Motor neuron (in vitro differentiated cells): Measurements from ENCODE around the gene MEGF10. TPM values are rescaled to one million over a fixed set of nuclear protein-coding genes. Genes with fewer than 3 reads are reported as not detected.
A peak's percentile ranks its signal among the peaks of the same experiment; 100 is the strongest.

Experiments used
- ATAC-seq, 8 experiments: fragments of 200-7000 bp; cut with Tn5 transposase; replicated peaks in 6 of 8; 2 replicates each; pipeline ENCODE4 v1.8.0; 2021; ENCODE audit warnings: mild to moderate bottlenecking in 8 of 8, moderate library complexity in 8 of 8
- H3K27ac ChIP-seq, 2 donors: fragments of 250-450 bp; sonication (Bioruptor Pico); 2 replicates each; pipeline ENCODE4 v1.9.0; 2021; ENCODE audit warnings: antibody characterized with exemption in 2 of 2, mild to moderate bottlenecking in 2 of 2, moderate library complexity in 1 of 2
- H3K4me1 ChIP-seq, 2 donors: fragments of 250-450 bp; sonication (Bioruptor Pico); replicated peaks in 1 of 2; 2 replicates each; pipeline ENCODE4 v1.6.1; 2021; ENCODE audit warnings: antibody characterized with exemption in 2 of 2, mild to moderate bottlenecking in 2 of 2, moderate library complexity in 1 of 2
- H3K4me3 ChIP-seq, 5 donors: fragments of 250-450 bp; sonication (Bioruptor Pico); 2 replicates each; pipeline ENCODE4 v1.9.0; 2021; ENCODE audit warnings: antibody characterized with exemption in 5 of 5, mild to moderate bottlenecking in 5 of 5, moderate library complexity in 4 of 5
- WGBS, 10 experiments: fragments of 450-650 bp; shearing (Covaris generic); methylation state at CpG; one replicate each; pipeline ENCODE4 v1.0.0; 2022; 5-methylcytosine and 5-hydroxymethylcytosine counted together
- in situ Hi-C, 9 experiments: fragments of 400-800 bp; cut with MboI; loops; one replicate each; pipeline ENCODE4 v1.15.0; 2021; ENCODE audit warnings: low sequenced_read_pairs in 9 of 9, low pct_unique_long_range_greater_than_20kb in 2 of 9; ENCODE audit not compliant: unreplicated experiment in 9 of 9
- total RNA-seq, 8 experiments: library from RNA; unstranded; fragments of 300-600 nt; gene quantifications; 2 replicates each; pipeline versions ENCODE4 v1.2.3 to v1.2.4, GENCODE V29; 2022

Gene MEGF10
- total RNA-seq, 8 experiments from 2014 or later, result 1.9 to 317 (median 6.3) TPM

- H3K4me3 ChIP-seq, result no peak overlapping the region
- ATAC-seq, result peak in 5 of 8 experiments; percentile 42 to 59 (median 56)
- H3K27ac ChIP-seq, result no peak overlapping the region
- peaks cover 32 to 40% of the 10 kb centered on the region in 2 donors for H3K4me1 ChIP-seq
- WGBS, 10 experiments, result 60 to 100% (median 100%) methylated on average over 1 to 2 of the region's 2 CpGs; no CpG with 5 or more reads in 1 of the 10 experiments
- in situ Hi-C loops, result loop anchor here in 5 of 9 experiments (25.0 kb wide), 1 partner anchor 141 kb away; the partner anchor contains the start of gene MEGF10 (in 5 of the 5)
Measured at GRCh38 chr5:127428276-127428675, 137.7 kb downstream of the MEGF10 start.

- no peak overlapping the region for H3K4me3 ChIP-seq
- no peak overlapping the region for H3K27ac ChIP-seq
- ATAC-seq, result peak in 5 of 8 experiments; percentile 75 to 81 (median 80)
- 0 to 92% (median 20%) methylated on average over 1 to 5 of the region's 5 CpGs; no CpG with 5 or more reads in 1 of the 10 experiments for WGBS, 10 experiments
- in situ Hi-C loops, result loop anchor here in 5 of 9 experiments (25.0 kb wide), 1 partner anchor 141 kb away; the partner anchor contains the start of gene MEGF10 (in 5 of the 5)
- H3K4me1 ChIP-seq, result peaks cover 32 to 40% of the 10 kb centered on the region in 2 donors
Measured at GRCh38 chr5:127428748-127429147, 138.2 kb downstream of the MEGF10 start.

- no peak overlapping the region for H3K27ac ChIP-seq
- ATAC-seq, result peak in 3 of 8 experiments; percentile 44 to 73 (median 70)
- no peak overlapping the region for H3K4me3 ChIP-seq
- in situ Hi-C loops, result loop anchor here in 5 of 9 experiments (25.0 kb wide), 1 partner anchor 143 kb away; the partner anchor contains the start of gene MEGF10 (in 5 of the 5)
- peaks cover 27 to 34% of the 10 kb centered on the region in 2 donors for H3K4me1 ChIP-seq
Measured at GRCh38 chr5:127429928-127430327, 139.3 kb downstream of the MEGF10 start.

- H3K4me1 ChIP-seq, result peaks cover 20 to 27% of the 10 kb centered on the region in 2 donors
- no peak overlapping the region for H3K4me3 ChIP-seq
- peak in 3 of 8 experiments; percentile 25 to 30 (median 25) for ATAC-seq
- in situ Hi-C loops, result loop anchor here in 5 of 9 experiments (25.0 kb wide), 1 partner anchor 143 kb away; the partner anchor contains the start of gene MEGF10 (in 5 of the 5)
- H3K27ac ChIP-seq, result no peak overlapping the region
Measured at GRCh38 chr5:127430627-127431026, 140.0 kb downstream of the MEGF10 start.

- Histone ChIP-seq H3K4me3 (no peak overlapping the region), H3K4me1 (peaks cover 21 to 24% of the 10 kb centered on the region in 2 donors), H3K27ac (no peak overlapping the region)
- in situ Hi-C loops, result loop anchor here in 5 of 9 experiments (25.0 kb wide), 1 partner anchor 145 kb away; the partner anchor contains the start of gene MEGF10 (in 5 of the 5)
- peak in 2 of 8 experiments; percentile 24 to 38 for ATAC-seq
- 17 to 90% (median 63%) methylated on average over 1 to 6 of the region's 7 CpGs for WGBS, 10 experiments
Measured at GRCh38 chr5:127431977-127432585, 141.5 kb downstream of the MEGF10 start.

GRCh38 chr5:127433526-127433925 lies 142.9 kb downstream of the MEGF10 start:
- 0 to 100% (median 38%) methylated on average over 1 to 2 of the region's 2 CpGs; no CpG with 5 or more reads in 3 of the 10 experiments for WGBS, 10 experiments
- no peak for ATAC-seq
- no peak overlapping the region for H3K4me3 ChIP-seq
- in situ Hi-C loops, result loop anchor here in 5 of 9 experiments (25.0 kb wide), 1 partner anchor 146 kb away; the partner anchor contains the start of gene MEGF10 (in 5 of the 5)
- H3K27ac ChIP-seq, result no peak overlapping the region
- H3K4me1 ChIP-seq, result peaks cover 13 to 14% of the 10 kb centered on the region in 2 donors

- Histone ChIP-seq H3K4me1 (peaks cover 6 to 13% of the 10 kb centered on the region in 2 donors), H3K4me3 (no peak overlapping the region), H3K27ac (no peak overlapping the region)
- in situ Hi-C loops, result loop anchor here in 5 of 9 experiments (25.0 kb wide), 1 partner anchor 147 kb away; the partner anchor contains the start of gene MEGF10 (in 5 of the 5)
- ATAC-seq, result no peak
- WGBS, 10 experiments, result 48 to 100% (median 93%) methylated on average over 2 to 11 of the region's 12 CpGs; no CpG with 5 or more reads in 1 of the 10 experiments
Measured at GRCh38 chr5:127434588-127434987, 144.0 kb downstream of the MEGF10 start.

GRCh38 chr5:127435821-127436220 lies 145.2 kb downstream of the MEGF10 start:
- in situ Hi-C loops, result loop anchor here in 5 of 9 experiments (25.0 kb wide), 1 partner anchor 149 kb away; the partner anchor contains the start of gene MEGF10 (in 5 of the 5)
- no peak overlapping the region for H3K4me3 ChIP-seq
- WGBS, 10 experiments, result 50 to 100% (median 93%) methylated on average over 1 to 2 of the region's 2 CpGs
- H3K27ac ChIP-seq, result no peak overlapping the region
- no peak for ATAC-seq
- peaks cover 6 to 13% of the 10 kb centered on the region in 2 donors for H3K4me1 ChIP-seq

GRCh38 chr5:127439644-127440043 lies 149.0 kb downstream of the MEGF10 start:
- in situ Hi-C loops, result loop anchor here in 6 of 9 experiments (10.0 to 25.0 kb wide), 2 partner anchors 145 to 152 kb away; partner anchors contain the start of gene MEGF10 (in 6 of the 6)
- WGBS, 10 experiments, result 7 to 100% (median 90%) methylated on average over 1 to 4 of the region's 4 CpGs
- peaks cover 0 to 5% of the 10 kb centered on the region in 2 donors for H3K4me1 ChIP-seq
- no peak overlapping the region for H3K27ac ChIP-seq
- no peak for ATAC-seq
- no peak overlapping the region for H3K4me3 ChIP-seq

GRCh38 chr5:127440831-127441230 lies 150.2 kb downstream of the MEGF10 start:
- H3K27ac ChIP-seq, result no peak overlapping the region
- WGBS, 10 experiments, result 11 to 95% (median 81%) methylated on average over 1 to 3 of the region's 7 CpGs; no CpG with 5 or more reads in 2 of the 10 experiments
- ATAC-seq, result peak in 2 of 8 experiments; percentile 55 to 76
- H3K4me3 ChIP-seq, result no peak overlapping the region
- in situ Hi-C loops, result loop anchor here in 6 of 9 experiments (10.0 to 25.0 kb wide), 2 partner anchors 146 to 154 kb away; partner anchors contain the start of gene MEGF10 (in 6 of the 6)
- peaks cover 0 to 5% of the 10 kb centered on the region in 2 donors for H3K4me1 ChIP-seq

- Histone ChIP-seq H3K4me1 (no peaks in the 10 kb centered on the region), H3K27ac (no peak overlapping the region), H3K4me3 (no peak overlapping the region)
- in situ Hi-C loops, result loop anchor here in 6 of 9 experiments (10.0 to 25.0 kb wide), 2 partner anchors 147 to 155 kb away; partner anchors contain the start of gene MEGF10 (in 6 of the 6)
- 11 to 88% (median 60%) methylated on average over 1 to 4 of the region's 4 CpGs; no CpG with 5 or more reads in 1 of the 10 experiments for WGBS, 10 experiments
- ATAC-seq, result peak in 3 of 8 experiments; percentile 68 to 87 (median 70)
Measured at GRCh38 chr5:127441799-127442484, 151.3 kb downstream of the MEGF10 start.

- H3K4me1 ChIP-seq, result no peaks in the 10 kb centered on the region
- in situ Hi-C loops, result loop anchor here in 6 of 9 experiments (10.0 to 25.0 kb wide), 2 partner anchors 149 to 157 kb away; partner anchors contain the start of gene MEGF10 (in 6 of the 6)
- H3K4me3 ChIP-seq, result no peak overlapping the region
- ATAC-seq, result no peak
- 86 to 100% (median 100%) methylated on average over 1 of the region's 1 CpG; no CpG with 5 or more reads in 2 of the 10 experiments for WGBS, 10 experiments
- H3K27ac ChIP-seq, result no peak overlapping the region
Measured at GRCh38 chr5:127444171-127444570, 153.6 kb downstream of the MEGF10 start.
